Esophagus muscularis mucosa (tissue), 4 donors: Measurements from ENCODE around the gene VKORC1.
"Not testable (repeated sequence)": the region's sequence is repeated elsewhere in the genome, so short reads cannot be mapped to it uniquely, and the experiment has no call there.

Experiments
- EP300 ChIP-seq: sonication (generic); formaldehyde crosslinking; IDR thresholded peaks from one replicate; pipeline ENCODE4 v1.6.1; 2017; ENCODE audit warnings: antibody characterized with exemption
- POLR2A ChIP-seq: fragments of 450-650 bp; IDR thresholded peaks from one replicate; pipeline ENCODE4 v1.6.1; 2017; ENCODE audit warnings: antibody characterized with exemption, moderate library complexity, mild to moderate bottlenecking, low read depth
- POLR2AphosphoS5 ChIP-seq, 2 donors: sonication (generic); formaldehyde crosslinking; IDR thresholded peaks; one replicate each; pipeline ENCODE4 v1.6.1; 2017; ENCODE audit warnings: antibody characterized with exemption in 2 of 2
- TF ChIP-seq, protein P1 (sequence below), 3 experiments: fragments of 200-600 bp in 2 of 3; fragments of 450-650 bp in 1 of 3; sonication (generic) in 2 of 3; IDR thresholded peaks; one replicate each; pipeline ENCODE4 v1.5.1; 2017 to 2019; ENCODE audit warnings: antibody characterized with exemption in 3 of 3, mild to moderate bottlenecking in 2 of 3, moderate library complexity in 1 of 3

DNA sequence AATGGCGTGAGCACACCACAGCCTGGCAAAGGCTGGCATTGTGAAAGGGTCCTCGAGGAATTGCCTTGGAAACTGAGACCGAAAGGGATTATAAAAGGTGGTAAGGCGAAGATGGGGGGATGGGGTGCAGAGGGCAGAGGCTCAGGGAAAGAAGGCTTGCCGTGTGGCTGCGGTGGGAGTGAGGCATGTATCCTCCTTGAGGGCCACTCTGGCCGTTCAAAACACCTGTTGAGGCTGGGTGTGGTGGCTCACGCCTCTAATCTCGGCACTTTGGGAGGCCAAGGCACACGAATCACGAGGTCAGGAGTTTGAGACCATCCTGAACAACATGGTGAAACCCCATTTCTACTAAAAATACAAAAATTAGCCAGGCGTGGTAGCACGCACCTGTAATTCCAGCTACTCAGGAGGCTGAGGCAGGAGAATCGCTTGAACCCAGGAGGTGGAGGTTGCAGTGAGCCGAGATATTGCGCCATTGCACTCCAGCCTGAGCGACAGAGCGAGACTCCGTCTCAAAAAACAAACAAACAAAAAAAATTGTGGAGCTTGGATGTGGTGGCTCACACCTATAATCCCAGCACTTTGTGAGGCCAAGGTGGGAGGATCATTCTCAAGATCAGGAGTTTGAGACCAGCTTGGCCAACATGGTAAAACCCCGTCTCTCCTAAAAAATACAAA, 42.4 kb upstream of the VKORC1 start:
- TF ChIP-seq, protein P1, sequence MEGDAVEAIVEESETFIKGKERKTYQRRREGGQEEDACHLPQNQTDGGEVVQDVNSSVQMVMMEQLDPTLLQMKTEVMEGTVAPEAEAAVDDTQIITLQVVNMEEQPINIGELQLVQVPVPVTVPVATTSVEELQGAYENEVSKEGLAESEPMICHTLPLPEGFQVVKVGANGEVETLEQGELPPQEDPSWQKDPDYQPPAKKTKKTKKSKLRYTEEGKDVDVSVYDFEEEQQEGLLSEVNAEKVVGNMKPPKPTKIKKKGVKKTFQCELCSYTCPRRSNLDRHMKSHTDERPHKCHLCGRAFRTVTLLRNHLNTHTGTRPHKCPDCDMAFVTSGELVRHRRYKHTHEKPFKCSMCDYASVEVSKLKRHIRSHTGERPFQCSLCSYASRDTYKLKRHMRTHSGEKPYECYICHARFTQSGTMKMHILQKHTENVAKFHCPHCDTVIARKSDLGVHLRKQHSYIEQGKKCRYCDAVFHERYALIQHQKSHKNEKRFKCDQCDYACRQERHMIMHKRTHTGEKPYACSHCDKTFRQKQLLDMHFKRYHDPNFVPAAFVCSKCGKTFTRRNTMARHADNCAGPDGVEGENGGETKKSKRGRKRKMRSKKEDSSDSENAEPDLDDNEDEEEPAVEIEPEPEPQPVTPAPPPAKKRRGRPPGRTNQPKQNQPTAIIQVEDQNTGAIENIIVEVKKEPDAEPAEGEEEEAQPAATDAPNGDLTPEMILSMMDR (IDR thresholded peaks at IDR 0.05) = not testable (repeated sequence)
- not testable (repeated sequence) for TF ChIP-seq EP300; POLR2A; POLR2AphosphoS5 (IDR thresholded peaks at IDR 0.05)
